Measurements from ENCODE around the gene CHRDL1.
"Not testable (repeated sequence)": the region's sequence is repeated elsewhere in the genome, so short reads cannot be mapped to it uniquely, and the experiment has no call there.

CHRDL1 gene

GRCh38 chrX:110795645-110796406 lies at the start of gene CHRDL1:
Gene CHRDL1 (minus strand): TSS chrX:110795817. CDS start chrX:110792181, 3,636 bp downstream.
- no peak within 1 kb of the TSS for H3K4me3 Mint-ChIP-seq
- ATAC-seq (replicated peaks; ENCODE audit: extremely low read depth, poor library complexity, severe bottlenecking): no peak
- no peaks in the 10 kb centered on the region for H3K4me1 Mint-ChIP-seq
- H3K27me3 Mint-ChIP-seq: peaks cover 13% of the 10 kb centered on the region
- H3K9me3 Mint-ChIP-seq: no peaks in the 10 kb centered on the region
- no peak for DNase-seq (ENCODE audit: low spot score in 2 of 2)
- no peak within 1 kb of the TSS for H3K27ac Mint-ChIP-seq (ENCODE audit: low read depth)
- H3K36me3 Mint-ChIP-seq (ENCODE audit: insufficient read depth): no peaks in the 10 kb centered on the region

GRCh38 chrX:110836982-110837381 lies 41.4 kb upstream of the CHRDL1 start:
- H3K27me3 Mint-ChIP-seq: peaks cover 8% of the 10 kb centered on the region
- no peaks in the 10 kb centered on the region for H3K36me3 Mint-ChIP-seq (ENCODE audit: insufficient read depth)
- ATAC-seq (replicated peaks; ENCODE audit: extremely low read depth, poor library complexity, severe bottlenecking) (no peak), DNase-seq (ENCODE audit: low spot score in 2 of 2) (no peak)
- no peaks in the 10 kb centered on the region for H3K4me1 Mint-ChIP-seq
- no peaks in the 10 kb centered on the region for H3K9me3 Mint-ChIP-seq
- H3K27ac Mint-ChIP-seq (ENCODE audit: low read depth): no peak overlapping the region
- no peak overlapping the region for H3K4me3 Mint-ChIP-seq

- Mint-ChIP-seq H3K9me3 (no peaks in the 10 kb centered on the region), H3K4me1 (no peaks in the 10 kb centered on the region), H3K4me3 (no peak overlapping the region), H3K27me3 (peaks cover 8% of the 10 kb centered on the region), H3K36me3 (ENCODE audit: insufficient read depth) (no peaks in the 10 kb centered on the region), H3K27ac (ENCODE audit: low read depth) (no peak overlapping the region)
- ATAC-seq (replicated peaks; ENCODE audit: extremely low read depth, poor library complexity, severe bottlenecking): no peak
- DNase-seq (ENCODE audit: low spot score in 2 of 2): no peak
These were observed 40.8 kb upstream of the CHRDL1 start for GRCh38 chrX:110836451-110836850.

GRCh38 chrX:110836001-110836400 lies 40.4 kb upstream of the CHRDL1 start:
- no peak overlapping the region for H3K4me3 Mint-ChIP-seq
- DNase-seq (ENCODE audit: low spot score in 2 of 2): no peak
- H3K36me3 Mint-ChIP-seq (ENCODE audit: insufficient read depth): no peaks in the 10 kb centered on the region

GRCh38 chrX:110825972-110826371 lies 30.4 kb upstream of the CHRDL1 start:
- Mint-ChIP-seq H3K27ac (ENCODE audit: low read depth) (no peak overlapping the region), H3K27me3 (no peaks in the 10 kb centered on the region), H3K4me3 (no peak overlapping the region), H3K36me3 (ENCODE audit: insufficient read depth) (no peaks in the 10 kb centered on the region), H3K4me1 (no peaks in the 10 kb centered on the region), H3K9me3 (no peaks in the 10 kb centered on the region)
- ATAC-seq (replicated peaks; ENCODE audit: extremely low read depth, poor library complexity, severe bottlenecking) (no peak), DNase-seq (ENCODE audit: low spot score in 2 of 2) (no peak)

More at GRCh38 chrX:110836001-110836400, 40.4 kb upstream of the CHRDL1 start:
- Mint-ChIP-seq H3K4me1 (no peaks in the 10 kb centered on the region), H3K27me3 (peaks cover 8% of the 10 kb centered on the region), H3K9me3 (no peaks in the 10 kb centered on the region), H3K27ac (ENCODE audit: low read depth) (no peak overlapping the region)
- no peak for ATAC-seq (replicated peaks; ENCODE audit: extremely low read depth, poor library complexity, severe bottlenecking)

GRCh38 chrX:110816543-110816942 lies 20.9 kb upstream of the CHRDL1 start:
- not testable (repeated sequence) for H3K36me3 Mint-ChIP-seq (ENCODE audit: insufficient read depth); ATAC-seq (replicated peaks; ENCODE audit: extremely low read depth, poor library complexity, severe bottlenecking); H3K4me1 Mint-ChIP-seq; H3K9me3 Mint-ChIP-seq; H3K27me3 Mint-ChIP-seq; H3K27ac Mint-ChIP-seq (ENCODE audit: low read depth); H3K4me3 Mint-ChIP-seq; DNase-seq (ENCODE audit: low spot score in 2 of 2)

GRCh38 chrX:110806145-110806544 lies 10.5 kb upstream of the CHRDL1 start:
- no peaks in the 10 kb centered on the region for H3K9me3 Mint-ChIP-seq
- H3K36me3 Mint-ChIP-seq (ENCODE audit: insufficient read depth): no peaks in the 10 kb centered on the region
- no peaks in the 10 kb centered on the region for H3K27me3 Mint-ChIP-seq
- ATAC-seq (replicated peaks; ENCODE audit: extremely low read depth, poor library complexity, severe bottlenecking): no peak
- no peak for DNase-seq (ENCODE audit: low spot score in 2 of 2)
- no peaks in the 10 kb centered on the region for H3K4me1 Mint-ChIP-seq
- no peak overlapping the region for H3K4me3 Mint-ChIP-seq
- H3K27ac Mint-ChIP-seq (ENCODE audit: low read depth): no peak overlapping the region

GRCh38 chrX:110805303-110805702 lies 9.7 kb upstream of the CHRDL1 start:
- Mint-ChIP-seq H3K27me3 (no peaks in the 10 kb centered on the region), H3K27ac (ENCODE audit: low read depth) (no peak overlapping the region), H3K4me1 (no peaks in the 10 kb centered on the region), H3K36me3 (ENCODE audit: insufficient read depth) (no peaks in the 10 kb centered on the region), H3K4me3 (no peak overlapping the region), H3K9me3 (no peaks in the 10 kb centered on the region)
- no peak for DNase-seq (ENCODE audit: low spot score in 2 of 2)
- ATAC-seq (replicated peaks; ENCODE audit: extremely low read depth, poor library complexity, severe bottlenecking): no peak

GRCh38 chrX:110804446-110804845 lies 8.8 kb upstream of the CHRDL1 start:
- no peaks in the 10 kb centered on the region for H3K9me3 Mint-ChIP-seq
- ATAC-seq (replicated peaks; ENCODE audit: extremely low read depth, poor library complexity, severe bottlenecking) (no peak), DNase-seq (ENCODE audit: low spot score in 2 of 2) (no peak)
- no peak overlapping the region for H3K27ac Mint-ChIP-seq (ENCODE audit: low read depth)
- no peaks in the 10 kb centered on the region for H3K4me1 Mint-ChIP-seq
- no peak overlapping the region for H3K4me3 Mint-ChIP-seq
- no peaks in the 10 kb centered on the region for H3K36me3 Mint-ChIP-seq (ENCODE audit: insufficient read depth)
- H3K27me3 Mint-ChIP-seq: no peaks in the 10 kb centered on the region

- peaks cover 3% of the 10 kb centered on the region for H3K27me3 Mint-ChIP-seq
- no peaks in the 10 kb centered on the region for H3K4me1 Mint-ChIP-seq
- no peak overlapping the region for H3K4me3 Mint-ChIP-seq
- DNase-seq (ENCODE audit: low spot score in 2 of 2) (no peak), ATAC-seq (replicated peaks; ENCODE audit: extremely low read depth, poor library complexity, severe bottlenecking) (no peak)
- H3K36me3 Mint-ChIP-seq (ENCODE audit: insufficient read depth): no peaks in the 10 kb centered on the region
- no peaks in the 10 kb centered on the region for H3K9me3 Mint-ChIP-seq
- H3K27ac Mint-ChIP-seq (ENCODE audit: low read depth): no peak overlapping the region
These were observed 7.9 kb upstream of the CHRDL1 start for GRCh38 chrX:110803506-110803905.

GRCh38 chrX:110796407-110796697 lies 735 bp upstream of the CHRDL1 start:
- H3K9me3 Mint-ChIP-seq: no peaks in the 10 kb centered on the region
- H3K27me3 Mint-ChIP-seq: peaks cover 13% of the 10 kb centered on the region
- H3K27ac Mint-ChIP-seq (ENCODE audit: low read depth): no peak overlapping the region
- H3K4me3 Mint-ChIP-seq: no peak overlapping the region
- DNase-seq (ENCODE audit: low spot score in 2 of 2) (no peak), ATAC-seq (replicated peaks; ENCODE audit: extremely low read depth, poor library complexity, severe bottlenecking) (no peak)
- no peaks in the 10 kb centered on the region for H3K4me1 Mint-ChIP-seq
- no peaks in the 10 kb centered on the region for H3K36me3 Mint-ChIP-seq (ENCODE audit: insufficient read depth)

- H3K4me3 Mint-ChIP-seq: no peak overlapping the region
- DNase-seq (ENCODE audit: low spot score in 2 of 2) (no peak), ATAC-seq (replicated peaks; ENCODE audit: extremely low read depth, poor library complexity, severe bottlenecking) (no peak)
- H3K27ac Mint-ChIP-seq (ENCODE audit: low read depth): no peak overlapping the region
- no peaks in the 10 kb centered on the region for H3K9me3 Mint-ChIP-seq
- peaks cover 13% of the 10 kb centered on the region for H3K27me3 Mint-ChIP-seq
- no peaks in the 10 kb centered on the region for H3K36me3 Mint-ChIP-seq (ENCODE audit: insufficient read depth)
- no peaks in the 10 kb centered on the region for H3K4me1 Mint-ChIP-seq
These were observed 1.0 kb downstream of the CHRDL1 start for GRCh38 chrX:110794601-110795000.

GRCh38 chrX:110791071-110791470 lies 4.5 kb downstream of the CHRDL1 start:
- Mint-ChIP-seq H3K27ac (ENCODE audit: low read depth) (no peak overlapping the region), H3K27me3 (peaks cover 6% of the 10 kb centered on the region), H3K9me3 (no peaks in the 10 kb centered on the region), H3K36me3 (ENCODE audit: insufficient read depth) (no peaks in the 10 kb centered on the region), H3K4me1 (no peaks in the 10 kb centered on the region), H3K4me3 (no peak overlapping the region)
- ATAC-seq (replicated peaks; ENCODE audit: extremely low read depth, poor library complexity, severe bottlenecking) (no peak), DNase-seq (ENCODE audit: low spot score in 2 of 2) (no peak)

Data from central memory CD8-positive, alpha-beta T cell (primary cell).